DMS153 treated with DMSO at 0.1 percent for 48 hours (cell line): ENCODE measurements around the gene WDR18.
A peak's percentile ranks its signal among the peaks of the same experiment; 100 is the strongest.
"Not testable (repeated sequence)": the region's sequence is repeated elsewhere in the genome, so short reads cannot be mapped to it uniquely, and the experiment has no call there.

Experiments used
- DNase-seq: peaks from one replicate; lab custom pipeline; 2025; ENCODE audit not compliant: unreplicated experiment; lab: John Stamatoyannopoulos, UW

Gene WDR18

DNA sequence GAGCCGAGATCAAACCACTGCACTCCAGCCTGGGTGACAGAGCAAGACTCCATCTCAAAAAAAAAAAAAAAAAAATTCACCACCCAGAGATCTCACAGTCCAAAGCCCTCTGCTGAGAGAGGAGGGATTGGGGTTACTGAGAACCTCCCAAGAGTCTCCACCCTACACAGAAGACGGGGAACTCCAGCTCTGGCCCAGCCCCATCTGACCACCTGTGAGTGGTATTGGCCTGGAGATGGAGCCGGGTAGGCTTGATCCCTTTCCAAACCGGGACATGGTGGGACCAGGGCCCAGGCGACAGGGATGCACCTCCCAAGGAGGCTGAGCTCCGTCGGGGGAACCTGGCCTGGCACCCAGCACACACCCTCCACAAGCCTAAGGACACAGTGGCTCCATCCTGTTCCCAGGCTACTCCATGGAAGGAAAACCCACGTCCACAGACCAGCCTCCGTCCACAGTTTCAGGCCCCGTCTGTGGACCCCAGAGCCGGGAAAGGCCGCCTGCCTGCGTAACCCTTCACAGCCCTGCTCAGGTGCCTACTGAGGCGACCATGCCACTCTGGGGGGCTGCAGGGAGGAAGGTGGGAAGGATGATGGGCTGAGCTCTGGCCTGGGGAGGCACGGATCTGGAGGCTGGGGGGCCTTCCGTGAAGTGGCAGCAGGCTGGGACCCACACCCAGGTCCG lies 34.9 kb downstream of the WDR18 start:
- DNase-seq: no peak

DNA sequence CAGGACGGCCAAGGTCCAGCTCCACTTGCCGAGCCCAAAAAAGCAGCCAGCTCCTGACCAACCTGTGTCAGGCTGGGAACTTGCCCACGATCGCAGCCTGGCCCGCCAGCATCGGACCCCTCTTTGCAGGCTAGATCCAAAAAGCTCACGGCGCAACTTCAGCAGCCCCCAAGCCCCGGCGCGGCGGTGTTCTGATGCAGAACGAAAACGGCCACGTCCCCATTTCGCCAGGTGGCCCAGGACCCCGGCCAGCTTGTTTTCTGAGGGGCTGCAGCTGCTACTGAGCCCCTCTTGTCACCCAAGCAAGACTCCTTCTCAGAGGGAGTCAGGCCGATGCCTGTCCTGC lies 35.4 kb downstream of the WDR18 start:
- no peak for DNase-seq

GRCh38 chr19:1019980-1020867 lies 36.1 kb downstream of the WDR18 start:
- DNase-seq: no peak

DNA sequence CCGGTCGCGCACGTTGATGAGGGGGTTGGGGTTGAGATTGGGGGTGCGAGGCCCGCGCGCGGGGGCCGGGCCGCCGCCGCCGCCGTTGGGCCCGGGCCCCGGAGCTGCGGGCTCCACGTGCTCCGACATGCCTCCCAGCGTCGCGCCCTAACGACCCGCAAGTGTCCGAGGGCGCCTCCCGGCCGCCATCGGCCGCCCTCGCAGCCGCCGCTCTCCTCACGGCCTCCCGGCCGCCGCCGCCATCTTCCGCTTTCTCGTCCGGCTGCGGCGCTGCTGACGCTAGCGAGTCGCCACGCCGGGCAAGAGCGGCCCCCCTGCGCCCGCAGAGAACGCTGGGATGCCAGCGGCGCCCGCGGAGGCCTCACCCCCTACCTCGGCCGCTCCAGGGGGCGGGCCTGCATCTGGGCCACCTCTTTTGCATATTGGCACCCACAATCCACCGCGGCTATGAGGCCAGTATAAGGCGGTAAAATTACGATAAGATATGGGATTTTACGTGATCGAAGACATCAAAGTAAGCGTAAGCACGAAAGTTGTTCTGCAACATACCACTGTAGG lies 36.8 kb downstream of the WDR18 start, which contains the start of gene TMEM259:
TSS of gene TMEM259 (minus strand) at position 256 of the 558 bp plus-strand sequence. CDS start at position 129, 127 bp downstream.
- DNase-seq: peak; percentile 61

DNA sequence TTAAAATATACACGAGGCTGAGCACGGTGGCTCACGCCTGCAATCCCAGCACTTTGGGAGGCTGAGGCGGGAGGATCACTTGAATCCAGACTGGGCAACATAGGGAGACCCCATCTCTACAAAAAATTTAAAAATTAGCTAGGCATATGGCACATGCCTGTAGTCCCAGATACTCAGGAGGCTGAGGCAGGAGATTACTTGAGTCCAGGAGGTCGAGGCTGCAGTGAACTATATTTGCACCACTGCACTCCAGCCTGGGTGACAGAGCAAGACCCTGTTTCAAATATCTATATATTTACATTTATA lies 39.7 kb downstream of the WDR18 start:
- DNase-seq: not testable (repeated sequence)

GRCh38 chr19:1025080-1025479 lies 40.9 kb downstream of the WDR18 start:
- not testable (repeated sequence) for DNase-seq

DNA sequence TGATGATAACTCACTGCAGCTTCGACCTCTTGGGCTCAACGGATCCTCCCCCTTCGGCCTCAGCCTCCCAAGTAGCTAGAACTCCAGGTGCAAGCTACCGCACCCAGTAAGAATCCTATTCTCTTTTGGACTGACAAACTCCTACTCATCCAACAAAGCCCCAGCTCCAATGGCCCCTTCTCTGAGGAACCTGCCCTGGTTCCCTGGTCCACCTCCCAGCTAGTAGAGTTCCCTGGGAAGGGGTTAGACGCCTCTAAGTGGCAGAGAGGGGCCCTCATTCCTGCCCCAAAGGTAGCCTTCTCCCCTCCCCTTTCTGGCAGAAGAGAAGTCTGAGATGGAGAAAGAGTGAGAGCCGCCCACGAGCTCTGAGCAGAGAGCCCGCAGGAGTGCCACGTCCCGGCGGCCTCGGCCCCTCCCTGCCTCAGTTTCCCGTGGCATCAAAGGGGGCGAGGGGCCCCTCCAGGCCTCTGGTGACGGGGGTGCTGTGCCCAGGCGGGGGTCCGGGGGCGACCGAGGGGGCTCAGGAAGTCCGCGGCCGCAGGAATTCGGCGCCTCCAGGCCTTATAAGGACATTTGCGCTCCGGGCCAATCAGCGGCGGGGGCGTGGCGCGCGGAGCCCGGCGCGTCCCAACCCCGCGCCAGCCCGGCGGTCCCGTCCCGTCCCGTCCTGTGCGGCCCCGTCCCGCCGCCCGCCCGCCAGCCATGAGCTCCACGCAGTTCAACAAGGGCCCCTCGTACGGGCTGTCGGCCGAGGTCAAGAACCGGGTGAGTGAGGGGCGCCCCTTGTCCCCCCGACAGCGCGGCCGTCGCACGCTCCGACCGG lies 42.0 kb downstream of the WDR18 start, which contains the start of gene CNN2:
TSS of gene CNN2 (plus strand) at position 649 of the 823 bp plus-strand sequence. CDS start at position 703, 54 bp downstream.
- DNase-seq: no peak

GRCh38 chr19:1026783-1027649 lies 42.9 kb downstream of the WDR18 start:
- no peak for DNase-seq

GRCh38 chr19:1027650-1028061 lies 43.5 kb downstream of the WDR18 start:
- DNase-seq: no peak

GRCh38 chr19:1028062-1028926 lies 44.1 kb downstream of the WDR18 start:
- DNase-seq: no peak

- DNase-seq: no peak
These were observed 48.2 kb downstream of the WDR18 start for GRCh38 chr19:1032264-1032867.

- DNase-seq: no peak
These were observed 52.0 kb downstream of the WDR18 start for GRCh38 chr19:1035998-1036621.

- no peak for DNase-seq
These were observed 53.5 kb downstream of the WDR18 start for GRCh38 chr19:1037621-1038064.

- DNase-seq: no peak
These were observed 55.0 kb downstream of the WDR18 start for GRCh38 chr19:1038978-1039645.

DNA sequence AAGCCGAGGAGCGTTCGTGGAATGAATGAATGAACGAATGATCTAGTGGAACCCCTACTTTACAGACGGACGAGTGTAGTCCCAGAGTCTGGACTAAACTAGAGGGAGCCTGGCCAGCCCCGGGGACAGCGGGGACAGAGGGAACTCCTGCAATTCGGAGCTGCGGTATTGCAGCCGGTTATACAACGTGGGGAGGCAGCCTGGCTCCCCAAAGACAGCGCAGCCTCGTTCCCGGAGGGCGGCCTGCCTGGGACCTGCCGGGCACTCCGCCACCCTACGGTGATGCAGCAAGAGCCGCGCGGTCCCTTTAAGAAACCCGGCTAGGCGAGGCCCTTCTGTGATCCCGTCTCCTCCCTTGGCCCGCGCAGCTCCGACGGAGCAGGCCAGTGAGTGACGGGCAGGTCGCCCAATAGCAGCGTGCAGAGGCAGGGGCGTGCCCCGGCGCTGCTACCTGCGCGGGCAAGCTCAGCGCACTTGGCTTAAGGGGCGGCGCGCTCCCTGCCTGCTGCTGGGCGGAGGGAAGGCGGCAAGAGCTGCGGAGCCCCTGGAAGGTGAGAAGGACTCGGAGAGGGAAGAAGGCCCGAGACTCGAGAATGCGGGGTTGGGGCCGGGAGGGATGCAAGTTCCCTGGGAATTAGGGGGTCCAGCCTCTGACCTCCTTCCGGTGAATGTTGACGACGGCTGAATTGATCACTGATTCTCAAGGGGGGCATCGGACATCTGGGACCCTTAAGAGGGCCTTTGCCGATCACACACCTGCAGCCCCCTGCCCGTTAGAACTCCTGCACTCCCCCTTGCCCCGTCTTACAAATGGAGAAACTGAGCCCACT lies 55.7 kb downstream of the WDR18 start, which contains the start of gene ABCA7:
TSS of gene ABCA7 (plus strand) at position 462 of the 830 bp plus-strand sequence. CDS start 1,255 bp downstream, outside the sequence.
- DNase-seq: peak; percentile 82

DNA sequence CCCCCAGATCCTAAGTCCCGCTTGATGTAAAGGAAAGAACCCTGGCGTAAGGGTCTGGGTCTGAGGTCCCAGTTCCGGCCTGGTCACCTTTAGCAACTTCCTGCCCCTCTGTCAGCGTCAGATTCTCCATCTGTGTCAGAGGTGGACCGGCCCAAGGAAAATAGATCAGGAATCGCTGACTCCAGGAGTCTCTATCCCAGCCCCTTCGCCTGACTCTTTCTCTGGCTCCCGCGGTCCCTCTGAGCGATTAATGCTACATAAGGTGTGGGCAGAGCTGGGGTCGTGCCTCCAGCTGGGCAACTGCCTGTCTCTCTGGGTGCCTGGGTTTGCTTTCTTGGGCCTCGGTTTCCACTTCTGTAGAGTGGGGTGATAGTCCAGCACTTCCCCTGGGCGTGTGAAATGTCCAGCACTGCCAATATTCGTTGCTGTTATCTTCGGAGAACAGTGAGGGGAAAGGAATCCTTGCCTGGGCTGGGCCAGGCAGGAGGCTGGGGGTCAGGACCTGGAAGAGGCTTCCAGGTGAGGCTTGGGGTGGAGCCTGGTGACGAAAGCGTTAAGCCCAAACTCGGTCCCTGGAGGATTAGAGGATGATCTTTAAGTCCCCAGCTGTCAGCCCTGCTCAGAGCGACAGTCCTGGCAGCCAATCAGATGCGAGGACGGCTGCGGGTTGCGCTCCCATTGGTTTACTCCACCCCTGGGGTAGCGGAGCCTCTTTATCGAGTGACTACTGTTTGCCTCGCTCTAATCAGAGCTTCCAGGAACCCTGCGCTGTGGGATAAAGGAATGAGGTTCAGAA lies 56.5 kb downstream of the WDR18 start:
- DNase-seq: peak; percentile 37
